Stimulated activated CD8-positive, alpha-beta memory T cell treated with anti-CD3 and anti-CD28 coated beads, Interleukin-15, amount 100 ng/mL, for 24 hours (primary cell): ENCODE measurements around the gene NCKIPSD.
"Not testable (repeated sequence)": the region's sequence is repeated elsewhere in the genome, so short reads cannot be mapped to it uniquely, and the experiment has no call there.

Experiments used
- DNase-seq: peaks from one replicate; pipeline ENCODE4 v3.0.0-alpha.2; 2020; ENCODE audit warnings: low read depth

The NCKIPSD gene

GRCh38 chr3:48685603-48686511 is at the start of gene NCKIPSD:
Gene NCKIPSD (minus strand): TSS chr3:48685915. CDS start chr3:48685807, 108 bp downstream.
- DNase-seq: peak; percentile 89

- DNase-seq: not testable (repeated sequence)
These were observed 49.5 kb upstream of the NCKIPSD start for GRCh38 chr3:48735075-48735767.

- not testable (repeated sequence) for DNase-seq
These were observed 48.8 kb upstream of the NCKIPSD start for GRCh38 chr3:48734541-48734940.

- DNase-seq: not testable (repeated sequence)
These were observed 48.2 kb upstream of the NCKIPSD start for GRCh38 chr3:48733752-48734518.

GRCh38 chr3:48727511-48727910 is 41.8 kb upstream of the NCKIPSD start:
- no peak for DNase-seq

- DNase-seq: not testable (repeated sequence)
These were observed 39.6 kb upstream of the NCKIPSD start for GRCh38 chr3:48725185-48725855.

- no peak for DNase-seq
These were observed 38.0 kb upstream of the NCKIPSD start for GRCh38 chr3:48723725-48724124.

- not testable (repeated sequence) for DNase-seq
These were observed 37.6 kb upstream of the NCKIPSD start for GRCh38 chr3:48723293-48723692.

GRCh38 chr3:48716982-48717746 is 31.4 kb upstream of the NCKIPSD start, which contains the start of gene IP6K2:
Gene IP6K2 (minus strand): TSS chr3:48717221. CDS start chr3:48695291, 21,930 bp downstream.
- DNase-seq: peak; percentile 98

- DNase-seq: no peak
These were observed 30.8 kb upstream of the NCKIPSD start for GRCh38 chr3:48716508-48716981.

- no peak for DNase-seq
These were observed 29.6 kb upstream of the NCKIPSD start for GRCh38 chr3:48715174-48715800.

GRCh38 chr3:48711727-48712126 is 26.0 kb upstream of the NCKIPSD start:
- DNase-seq: no peak

- DNase-seq: no peak
These were observed 23.3 kb upstream of the NCKIPSD start for GRCh38 chr3:48709051-48709461.

GRCh38 chr3:48708481-48708889 is 22.8 kb upstream of the NCKIPSD start:
- no peak for DNase-seq

GRCh38 chr3:48707157-48707556 is 21.4 kb upstream of the NCKIPSD start:
- no peak for DNase-seq

GRCh38 chr3:48702320-48702920 is 16.7 kb upstream of the NCKIPSD start:
- DNase-seq: no peak

- no peak for DNase-seq
These were observed 15.2 kb upstream of the NCKIPSD start for GRCh38 chr3:48700731-48701405.

GRCh38 chr3:48698891-48699290 is 13.2 kb upstream of the NCKIPSD start:
- DNase-seq: no peak

- DNase-seq: no peak
These were observed 12.2 kb upstream of the NCKIPSD start for GRCh38 chr3:48697952-48698351.
